ENCODE results near the gene KLF12. TPM values are rescaled to one million over a fixed set of nuclear protein-coding genes. Genes with fewer than 3 reads are reported as not detected.

KLF12 gene
- total RNA-seq, 1 experiment from 2014 or later = 8.5 TPM

GRCh38 chr13:74162135-74162534 lies 27.9 kb upstream of the KLF12 start:
- ChIA-PET POLR2A (no interaction called here), CTCF (no interaction called here)
- no peak for TF ChIP-seq NFYB (CRISPR knock-in tag; conservative IDR thresholded peaks at IDR 0.05; ENCODE audit: low read depth)
- TF ChIP-seq ZNF317 (CRISPR knock-in tag; IDR thresholded peaks at IDR 0.05; ENCODE audit: borderline replicate concordance, low read depth) = no peak
- TF ChIP-seq PRRX2 (CRISPR knock-in tag; IDR thresholded peaks at IDR 0.05) = no peak
- ATAC-seq (no peak), DNase-seq (ENCODE audit: low spot score) (no peak)
- no peaks in the 10 kb centered on the region for H3K36me3 Mint-ChIP-seq
- H3K4me1 Mint-ChIP-seq = 0 out of 2 replicates have a peak, but pooled peaks cover 4% of the 10 kb centered on the region
- H3K27ac Mint-ChIP-seq = no peak overlapping the region
- no peaks in the 10 kb centered on the region for H3K9me3 Mint-ChIP-seq
- no peak overlapping the region for H3K4me3 Mint-ChIP-seq
- H3K27me3 Mint-ChIP-seq (ENCODE audit: low read depth) = no peaks in the 10 kb centered on the region

GRCh38 chr13:74158571-74159352 lies 24.6 kb upstream of the KLF12 start:
- no peak for ATAC-seq
- no peak for DNase-seq (ENCODE audit: low spot score)
- H3K9me3 Mint-ChIP-seq = no peaks in the 10 kb centered on the region
- POLR2A ChIA-PET = no interaction called here
- H3K4me3 Mint-ChIP-seq = no peak overlapping the region
- H3K27ac Mint-ChIP-seq = no peak overlapping the region
- CTCF ChIA-PET = interaction anchor here (1.2 kb wide), 1 partner anchor 128 kb away, joined by 4 read pairs; no protein-coding TSS in a partner anchor
- no peaks in the 10 kb centered on the region for H3K27me3 Mint-ChIP-seq (ENCODE audit: low read depth)
- H3K36me3 Mint-ChIP-seq = no peaks in the 10 kb centered on the region
- H3K4me1 Mint-ChIP-seq = 0 out of 2 replicates have a peak, but pooled peaks cover 4% of the 10 kb centered on the region
- TF ChIP-seq ZBTB43 (CRISPR knock-in tag; IDR thresholded peaks at IDR 0.05) (no peak), SP1 (CRISPR knock-in tag; conservative IDR thresholded peaks at IDR 0.05) (no peak), ZNF416 (CRISPR knock-in tag; IDR thresholded peaks at IDR 0.05) (no peak), ZBTB21 (CRISPR knock-in tag; IDR thresholded peaks at IDR 0.05; ENCODE audit: borderline replicate concordance) (no peak), ZNF423 (CRISPR knock-in tag; IDR thresholded peaks at IDR 0.05) (no peak), GTF2I (CRISPR knock-in tag; conservative IDR thresholded peaks at IDR 0.05) (no peak), CDX4 (CRISPR knock-in tag; IDR thresholded peaks at IDR 0.05; ENCODE audit: borderline replicate concordance) (no peak), EMX1 (CRISPR knock-in tag; IDR thresholded peaks at IDR 0.05) (no peak), CREB1 (CRISPR knock-in tag; IDR thresholded peaks at IDR 0.05) (no peak), ARID4B (CRISPR knock-in tag; IDR thresholded peaks at IDR 0.05; ENCODE audit: borderline replicate concordance) (no peak), ETV6 (CRISPR knock-in tag; IDR thresholded peaks at IDR 0.05) (no peak), OVOL2 (CRISPR knock-in tag; IDR thresholded peaks at IDR 0.05; ENCODE audit: borderline replicate concordance) (no peak), TCF7 (CRISPR knock-in tag; IDR thresholded peaks at IDR 0.05; ENCODE audit: low read depth) (no peak), ELF4 (CRISPR knock-in tag; IDR thresholded peaks at IDR 0.05; ENCODE audit: low read depth) (no peak), CBFB (CRISPR knock-in tag; IDR thresholded peaks at IDR 0.05; ENCODE audit: low read depth) (no peak), ZNF263 (CRISPR knock-in tag; IDR thresholded peaks at IDR 0.05; ENCODE audit: low read depth) (no peak), MYBL2 (CRISPR knock-in tag; IDR thresholded peaks at IDR 0.05) (no peak), ZNF396 (CRISPR knock-in tag; IDR thresholded peaks at IDR 0.05; ENCODE audit: borderline replicate concordance) (no peak), ZNF317 (CRISPR knock-in tag; IDR thresholded peaks at IDR 0.05; ENCODE audit: borderline replicate concordance, low read depth) (no peak), ZNF532 (CRISPR knock-in tag; IDR thresholded peaks at IDR 0.05; ENCODE audit: borderline replicate concordance) (no peak)

Measured in WTC11 (cell line).